ENCODE results near the gene CMTM5.
A peak's percentile ranks its signal among the peaks of the same experiment; 100 is the strongest.

CMTM5 gene

GRCh38 chr14:23346693-23347405 is 30.0 kb upstream of the CMTM5 start:
- FAIRE-seq: no peak
- TF ChIP-seq CTCF (IDR thresholded peaks at IDR 0.05; ENCODE audit: insufficient read depth, missing control alignments): no peak

GRCh38 chr14:23347406-23348296 is 29.2 kb upstream of the CMTM5 start:
- no peak for TF ChIP-seq CTCF (IDR thresholded peaks at IDR 0.05; ENCODE audit: insufficient read depth, missing control alignments)
- DNase-seq (ENCODE audit: insufficient read length, low spot score) (no peak), FAIRE-seq (no peak)

More at GRCh38 chr14:23346693-23347405, 30.0 kb upstream of the CMTM5 start:
- no peak for DNase-seq (ENCODE audit: insufficient read length, low spot score)

- TF ChIP-seq CTCF (IDR thresholded peaks at IDR 0.05; ENCODE audit: insufficient read depth, missing control alignments): no peak
- FAIRE-seq: no peak
Measured at GRCh38 chr14:23348297-23348655, 28.6 kb upstream of the CMTM5 start.

GRCh38 chr14:23349156-23349845 is 27.5 kb upstream of the CMTM5 start:
- FAIRE-seq (no peak), DNase-seq (ENCODE audit: insufficient read length, low spot score) (no peak)
- no peak for TF ChIP-seq CTCF (IDR thresholded peaks at IDR 0.05; ENCODE audit: insufficient read depth, missing control alignments)

More at GRCh38 chr14:23348297-23348655, 28.6 kb upstream of the CMTM5 start:
- no peak for DNase-seq (ENCODE audit: insufficient read length, low spot score)

GRCh38 chr14:23351681-23352505 is 25.0 kb upstream of the CMTM5 start:
- FAIRE-seq: no peak
- peak; percentile 55 for DNase-seq (ENCODE audit: insufficient read length, low spot score)
- no peak for TF ChIP-seq CTCF (IDR thresholded peaks at IDR 0.05; ENCODE audit: insufficient read depth, missing control alignments)

- FAIRE-seq: peak; percentile 51
- peak; percentile 89 for DNase-seq (ENCODE audit: insufficient read length, low spot score)
- no peak for TF ChIP-seq CTCF (IDR thresholded peaks at IDR 0.05; ENCODE audit: insufficient read depth, missing control alignments)
Measured at GRCh38 chr14:23352506-23353432, 24.1 kb upstream of the CMTM5 start, which contains the start of gene SLC22A17. SLC22A17 (minus strand) TSS chr14:23352887.

Measured in D721Med (cell line).